Measurements from ENCODE around the gene BAIAP3.

BAIAP3 gene

DNA sequence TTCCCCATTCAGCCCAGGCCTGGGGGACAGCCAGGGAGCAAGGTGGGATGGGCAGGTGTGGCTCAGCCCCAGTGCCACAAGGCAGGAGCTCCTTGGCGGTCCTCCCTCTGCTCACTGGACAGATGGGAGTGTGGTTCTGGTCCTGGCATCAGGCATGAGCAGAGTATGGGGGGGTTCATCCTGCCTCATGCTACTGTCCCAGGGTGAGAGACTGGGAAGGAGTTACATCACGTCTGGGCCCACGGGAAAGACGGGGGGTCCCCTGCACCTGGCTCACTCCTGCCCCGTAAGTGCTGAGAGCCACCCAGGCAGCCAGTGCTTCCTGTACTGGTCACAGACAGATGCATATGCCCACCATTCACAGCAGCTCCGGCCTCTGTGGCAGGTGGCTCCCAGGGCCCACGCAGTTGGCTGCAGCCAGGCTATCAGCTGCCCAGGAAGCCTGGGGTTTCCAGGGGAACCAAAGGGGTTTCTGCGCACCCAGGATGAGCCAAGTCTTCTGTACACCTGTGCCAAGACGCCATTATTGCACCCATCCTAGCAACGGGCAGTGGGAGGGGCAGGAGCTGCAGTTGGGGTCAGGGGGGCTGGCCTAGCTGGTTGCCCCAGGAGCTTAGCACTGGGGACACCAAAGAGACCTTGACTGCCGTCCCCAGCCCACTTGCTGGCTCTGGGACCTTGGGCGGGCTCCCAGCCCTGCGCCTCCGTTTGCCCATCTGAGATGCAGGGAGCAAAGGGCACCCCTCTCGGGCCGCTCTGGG lies 1.9 kb downstream of the BAIAP3 start:
- DNase-seq, result no peak

DNA sequence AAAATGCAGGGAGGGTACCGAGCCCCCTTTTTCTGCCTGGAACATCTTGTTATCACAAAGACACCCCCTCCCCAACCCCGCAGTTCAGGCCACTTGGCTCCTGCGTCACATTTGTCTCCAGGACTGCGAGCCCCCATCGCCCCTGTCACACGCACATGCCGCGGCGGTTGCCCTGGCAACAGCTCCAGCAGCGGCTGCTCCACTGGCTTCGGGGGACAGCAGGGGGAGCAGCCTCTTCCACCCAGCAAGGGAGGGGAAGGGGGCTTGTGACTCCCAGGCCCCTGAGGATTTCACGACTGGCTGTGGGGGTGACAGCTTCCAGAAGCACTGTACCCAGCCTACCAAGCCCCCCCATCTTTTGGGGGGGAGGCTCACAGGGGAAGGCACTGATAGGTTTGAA lies 2.6 kb downstream of the BAIAP3 start:
- no peak for DNase-seq

DNA sequence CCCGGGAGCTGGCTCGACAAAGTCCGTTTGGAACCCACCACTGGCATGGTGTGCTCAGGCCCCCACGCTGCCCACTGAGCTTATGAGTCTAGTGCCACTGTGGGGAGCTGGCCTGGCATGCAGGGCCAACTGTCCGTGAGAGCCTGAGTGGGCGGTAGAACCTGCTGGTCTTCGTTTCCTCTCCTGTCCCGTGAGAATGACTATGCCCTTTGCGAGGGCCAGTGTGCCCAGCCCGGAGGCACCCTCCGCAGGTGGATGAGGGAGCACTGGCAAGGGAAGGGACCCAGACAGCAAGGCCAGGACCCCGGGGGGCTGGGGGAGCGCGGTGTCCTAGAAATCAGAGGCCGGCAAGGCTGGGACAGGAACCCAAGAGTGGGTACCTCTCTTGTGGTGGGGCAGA lies 3.2 kb downstream of the BAIAP3 start:
- DNase-seq, result no peak

DNA sequence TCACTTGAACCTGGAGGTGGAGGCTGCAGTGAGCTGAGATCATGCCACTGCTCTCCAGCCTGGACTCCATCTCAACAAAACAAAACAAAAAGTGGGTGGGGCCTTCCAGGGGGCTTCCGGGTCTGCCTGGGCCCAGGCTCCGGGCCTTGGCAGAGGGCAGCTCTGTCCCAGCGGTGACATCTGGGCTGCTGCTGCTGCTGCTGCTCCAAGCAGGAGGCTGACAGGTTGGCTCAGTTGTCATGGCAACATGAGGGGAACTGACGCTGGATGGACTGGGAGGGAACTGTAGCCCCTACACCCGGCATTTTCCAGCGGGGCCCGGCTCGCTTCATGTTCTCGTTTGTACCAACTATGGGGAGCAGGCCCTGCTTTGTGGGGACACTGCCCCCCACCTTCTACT lies 4.0 kb downstream of the BAIAP3 start:
- no peak for DNase-seq

DNA sequence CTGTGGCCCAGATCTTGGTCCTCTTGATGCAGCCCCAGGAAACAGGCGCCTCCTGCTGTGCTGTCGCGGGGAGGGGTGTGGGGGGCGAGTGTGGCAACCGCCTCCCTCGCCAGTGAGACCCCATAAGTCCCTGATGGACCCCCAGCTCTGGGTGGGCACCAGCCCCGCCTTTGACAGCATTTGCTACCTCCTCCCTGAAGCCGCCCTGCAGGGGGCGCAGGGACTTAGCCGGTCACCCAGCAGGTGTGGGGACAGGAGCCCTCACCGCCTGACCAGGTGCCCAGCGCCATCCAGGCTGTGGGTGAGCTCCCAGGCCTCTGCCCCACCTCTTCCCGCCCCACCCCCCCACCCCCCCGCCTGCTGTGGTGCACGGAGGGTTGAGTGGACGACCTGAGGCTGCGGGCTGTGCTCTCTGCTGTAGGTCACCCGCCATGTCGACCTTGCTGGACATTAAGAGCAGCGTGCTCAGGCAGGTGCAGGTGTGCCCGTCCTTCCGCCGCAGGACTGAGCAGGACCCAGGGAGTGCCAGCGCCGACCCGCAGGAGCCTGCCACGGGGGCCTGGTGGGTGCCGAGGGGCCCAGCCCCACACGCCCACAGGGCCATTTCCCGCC lies 4.8 kb downstream of the BAIAP3 start:
- DNase-seq, result no peak

DNA sequence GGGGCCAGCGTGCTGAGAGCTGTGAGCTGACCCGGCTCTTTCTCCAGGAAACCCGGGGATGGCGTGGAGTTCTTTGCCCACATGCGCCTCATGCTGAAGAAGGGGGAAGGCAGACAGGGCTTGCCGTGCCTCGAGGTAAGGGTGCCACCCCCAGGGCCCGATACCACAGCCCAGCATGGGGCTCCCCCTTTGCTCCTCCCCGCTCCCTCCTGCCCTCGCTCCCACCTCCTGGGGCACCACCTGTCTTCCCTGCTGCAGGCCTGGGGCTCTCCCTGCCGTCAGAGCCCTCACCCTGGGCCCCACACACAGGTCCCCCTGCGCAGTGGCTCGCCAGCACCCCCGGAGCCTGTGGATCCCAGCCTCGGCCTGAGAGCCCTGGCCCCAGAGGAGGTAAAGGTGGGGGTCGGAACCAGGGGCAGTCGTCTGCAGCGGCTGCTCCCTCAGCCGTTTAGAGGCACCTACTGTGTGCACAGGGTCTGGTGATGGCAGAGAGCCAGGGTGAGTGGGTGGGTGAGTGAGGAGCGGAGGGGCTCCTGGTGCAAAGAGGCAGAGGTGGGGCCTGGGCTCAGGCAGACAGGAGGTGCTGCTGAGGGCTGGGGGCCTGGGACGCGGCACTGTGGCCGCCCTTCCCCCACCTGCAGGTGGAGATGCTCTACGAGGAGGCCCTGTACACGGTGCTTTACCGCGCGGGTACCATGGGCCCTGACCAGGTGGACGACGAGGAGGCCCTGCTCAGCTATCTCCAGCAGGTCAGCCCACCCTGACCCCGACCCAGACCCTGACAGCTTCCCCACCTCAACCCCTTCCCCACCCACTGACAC lies 5.6 kb downstream of the BAIAP3 start:
- DNase-seq, result no peak

DNA sequence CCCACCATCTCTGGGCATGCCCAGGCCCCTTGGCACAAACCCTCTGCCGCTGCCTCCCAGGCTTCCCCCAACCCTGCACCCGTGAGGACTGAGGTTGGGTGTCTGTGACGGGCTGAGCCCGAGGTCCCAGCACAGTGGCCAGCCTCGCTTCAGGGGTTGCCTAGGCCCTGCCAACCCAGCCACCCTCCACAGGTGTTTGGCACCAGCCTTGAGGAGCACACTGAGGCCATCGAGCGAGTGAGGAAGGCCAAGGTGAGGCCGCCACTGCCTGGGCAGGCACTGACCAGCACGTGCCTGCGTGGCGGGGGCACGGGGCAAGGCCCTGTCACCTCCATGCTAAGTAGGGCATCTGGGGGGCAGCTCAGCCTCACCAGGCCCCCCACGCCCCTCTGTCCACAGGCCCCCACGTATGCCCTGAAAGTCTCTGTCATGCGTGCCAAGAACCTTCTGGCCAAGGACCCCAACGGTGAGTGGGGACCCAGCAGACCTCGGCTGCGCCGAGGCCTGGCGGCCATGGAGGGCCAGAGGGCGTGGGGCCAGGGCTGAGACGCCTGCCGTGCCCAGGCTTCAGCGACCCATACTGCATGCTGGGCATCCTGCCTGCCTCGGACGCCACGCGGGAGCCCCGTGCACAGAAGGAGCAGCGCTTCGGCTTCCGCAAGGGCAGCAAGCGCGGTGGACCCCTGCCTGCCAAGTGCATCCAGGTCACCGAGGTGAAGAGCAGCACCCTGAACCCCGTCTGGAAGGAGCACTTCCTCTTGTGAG lies 7.5 kb downstream of the BAIAP3 start:
- DNase-seq, result no peak

DNA sequence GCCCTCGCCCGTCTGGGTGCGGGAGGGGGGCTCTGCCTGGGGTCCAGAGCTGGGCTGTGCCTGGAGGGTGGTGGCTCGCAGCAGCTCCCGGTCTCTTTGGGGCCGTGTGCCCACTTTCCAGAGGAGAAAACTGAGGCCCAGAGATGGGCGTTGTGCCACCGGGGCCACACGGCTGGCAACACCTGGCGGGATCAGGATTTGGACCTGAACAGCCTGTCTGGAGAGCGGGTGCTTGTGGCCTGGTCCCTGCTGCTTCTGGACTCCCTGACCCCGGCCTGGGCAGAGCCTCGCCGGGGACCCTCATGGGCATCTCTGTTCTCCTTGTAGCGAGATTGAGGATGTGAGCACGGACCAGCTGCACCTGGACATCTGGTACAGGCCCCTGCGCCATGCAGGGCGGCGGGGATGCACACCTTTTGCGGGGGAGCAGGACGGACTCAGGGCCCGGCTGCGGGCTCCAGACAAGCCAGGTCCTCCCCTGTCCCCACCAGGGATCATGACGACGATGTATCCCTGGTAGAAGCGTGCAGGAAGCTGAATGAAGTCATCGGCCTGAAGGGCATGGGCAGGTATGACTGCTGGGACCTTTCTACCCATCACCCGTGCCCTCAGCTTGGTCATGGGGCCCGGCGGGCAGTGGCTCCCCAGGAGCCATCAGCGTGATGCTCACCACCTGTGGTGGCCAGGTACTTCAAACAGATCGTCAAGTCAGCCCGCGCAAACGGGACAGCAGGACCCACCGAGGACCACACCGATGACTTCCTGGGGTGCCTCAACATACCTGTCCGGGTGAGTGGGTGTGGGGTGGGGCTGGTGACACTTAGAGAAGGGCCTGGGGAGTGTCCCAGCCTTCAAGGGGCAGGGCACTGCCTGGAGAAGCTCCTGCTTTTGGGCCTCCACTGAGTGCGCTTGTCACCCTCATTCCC lies 8.3 kb downstream of the BAIAP3 start:
- no peak for DNase-seq

DNA sequence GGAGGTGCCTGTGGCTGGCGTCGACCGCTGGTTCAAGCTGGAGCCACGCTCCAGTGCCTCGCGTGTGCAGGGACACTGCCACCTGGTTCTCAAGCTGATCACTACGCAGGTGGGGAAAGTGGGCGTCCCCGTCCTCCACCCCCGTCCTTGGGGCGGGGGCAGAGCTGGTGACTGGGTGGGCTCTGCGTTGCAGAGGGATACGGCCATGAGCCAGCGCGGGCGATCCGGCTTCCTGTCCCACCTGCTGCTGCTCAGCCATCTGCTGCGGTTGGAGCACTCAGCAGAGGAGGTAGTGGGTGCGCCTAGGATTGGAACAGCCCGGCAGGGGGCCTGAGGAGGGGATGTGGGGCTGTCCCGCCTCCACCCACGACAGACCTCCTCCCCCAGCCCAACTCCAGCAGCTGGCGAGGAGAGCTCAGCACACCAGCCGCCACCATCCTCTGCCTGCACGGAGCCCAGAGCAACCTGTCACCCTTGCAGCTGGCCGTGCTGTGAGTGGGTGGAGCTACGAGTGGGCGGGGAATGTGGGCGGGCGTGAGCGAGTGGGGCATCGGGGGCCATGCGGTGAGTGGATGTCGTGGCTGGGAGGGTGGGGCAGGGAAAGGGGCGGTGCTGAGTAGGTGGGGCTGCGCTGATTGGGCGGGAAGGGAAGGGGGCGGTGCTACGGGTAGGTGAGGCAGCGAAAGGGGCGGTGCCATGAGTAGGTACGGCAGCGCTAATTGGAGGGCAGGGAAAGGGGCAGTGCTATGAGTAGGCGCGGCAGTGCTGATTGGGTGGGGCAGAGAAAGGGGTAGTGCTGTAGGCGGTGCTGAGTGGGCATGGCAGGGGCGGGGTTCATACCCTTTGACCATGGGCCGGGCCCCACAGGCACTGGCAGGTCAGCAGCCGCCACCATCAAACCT lies 9.3 kb downstream of the BAIAP3 start:
- peak; percentile 76 for DNase-seq

DNA sequence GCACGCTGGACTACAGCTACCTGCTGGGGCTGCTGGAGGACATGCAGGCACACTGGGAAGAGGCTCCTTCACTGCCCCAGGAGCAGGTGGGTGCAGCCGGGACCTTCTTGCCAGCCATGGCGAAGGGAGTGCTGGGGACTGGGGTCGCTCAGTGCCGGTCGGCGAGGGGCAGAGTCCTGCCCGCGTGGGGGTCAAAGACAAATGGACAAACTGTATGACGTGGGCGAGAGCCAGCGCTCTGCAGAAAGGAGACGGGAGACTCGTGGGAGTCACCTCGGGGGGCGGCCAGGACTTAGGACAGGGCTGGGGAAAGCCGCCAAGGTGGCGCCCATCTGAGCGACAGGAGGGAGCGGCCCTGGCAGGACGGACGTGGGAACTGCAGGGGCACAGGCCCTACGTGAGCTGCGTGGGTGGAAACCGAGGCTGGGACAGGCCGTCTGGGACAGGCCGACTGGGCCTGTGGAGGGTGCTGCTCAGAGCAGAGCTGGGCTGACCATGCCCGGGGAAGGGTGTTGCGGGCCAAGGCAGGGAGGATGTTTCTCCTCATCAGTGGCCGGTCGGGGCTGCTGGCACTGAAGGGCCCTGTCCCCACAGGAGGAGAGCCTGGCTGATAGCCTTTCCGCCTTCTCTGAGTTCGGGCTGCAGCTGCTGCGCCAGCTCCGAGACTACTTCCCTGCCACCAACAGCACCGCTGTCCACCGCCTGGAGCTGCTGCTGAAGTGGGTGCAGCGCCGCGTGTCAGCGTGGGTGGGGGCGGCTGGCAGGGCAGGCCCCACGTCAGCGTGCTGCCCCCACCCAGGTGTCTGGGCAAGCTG lies 10.2 kb downstream of the BAIAP3 start:
- no peak for DNase-seq

DNA sequence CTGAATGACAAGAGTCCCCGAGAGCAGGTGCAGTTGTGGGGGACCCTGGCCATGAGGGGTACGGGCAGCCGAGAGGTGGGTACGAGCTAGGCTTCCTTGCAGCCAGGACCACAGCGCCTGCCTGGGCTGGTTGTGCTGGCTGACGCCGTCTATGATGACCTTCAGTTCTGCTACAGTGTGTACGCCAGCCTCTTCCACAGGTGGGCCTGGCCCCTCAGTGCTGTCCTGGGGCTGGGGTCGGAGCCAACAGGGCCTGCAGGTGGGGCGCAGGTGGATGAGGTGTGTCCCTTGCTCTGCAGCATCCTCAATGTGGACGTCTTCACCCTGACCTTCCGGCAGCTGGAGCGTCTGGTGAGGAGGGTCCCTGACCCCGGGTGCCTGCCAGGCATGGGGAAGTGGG lies 11.1 kb downstream of the BAIAP3 start:
- no peak for DNase-seq

DNA sequence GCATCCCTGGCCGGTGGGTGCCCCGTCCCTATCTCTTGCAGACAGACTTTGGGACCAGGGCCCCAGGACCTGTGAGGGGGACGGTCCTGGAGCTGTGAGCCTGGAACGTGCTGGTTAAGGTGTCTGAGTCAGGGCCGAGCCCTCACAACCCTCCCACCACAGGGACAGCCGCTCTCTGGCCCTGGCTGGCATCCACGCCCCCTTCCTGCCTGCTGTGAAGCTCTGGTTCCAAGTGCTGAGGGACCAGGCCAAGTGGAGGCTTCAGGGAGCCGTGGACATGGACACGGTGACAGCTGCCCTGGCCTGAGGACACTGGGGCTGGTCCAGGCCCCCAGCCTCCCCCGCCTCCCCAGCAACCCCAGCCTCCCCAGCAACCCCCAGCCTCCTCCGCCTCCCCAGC lies 11.6 kb downstream of the BAIAP3 start:
- no peak for DNase-seq

DNA sequence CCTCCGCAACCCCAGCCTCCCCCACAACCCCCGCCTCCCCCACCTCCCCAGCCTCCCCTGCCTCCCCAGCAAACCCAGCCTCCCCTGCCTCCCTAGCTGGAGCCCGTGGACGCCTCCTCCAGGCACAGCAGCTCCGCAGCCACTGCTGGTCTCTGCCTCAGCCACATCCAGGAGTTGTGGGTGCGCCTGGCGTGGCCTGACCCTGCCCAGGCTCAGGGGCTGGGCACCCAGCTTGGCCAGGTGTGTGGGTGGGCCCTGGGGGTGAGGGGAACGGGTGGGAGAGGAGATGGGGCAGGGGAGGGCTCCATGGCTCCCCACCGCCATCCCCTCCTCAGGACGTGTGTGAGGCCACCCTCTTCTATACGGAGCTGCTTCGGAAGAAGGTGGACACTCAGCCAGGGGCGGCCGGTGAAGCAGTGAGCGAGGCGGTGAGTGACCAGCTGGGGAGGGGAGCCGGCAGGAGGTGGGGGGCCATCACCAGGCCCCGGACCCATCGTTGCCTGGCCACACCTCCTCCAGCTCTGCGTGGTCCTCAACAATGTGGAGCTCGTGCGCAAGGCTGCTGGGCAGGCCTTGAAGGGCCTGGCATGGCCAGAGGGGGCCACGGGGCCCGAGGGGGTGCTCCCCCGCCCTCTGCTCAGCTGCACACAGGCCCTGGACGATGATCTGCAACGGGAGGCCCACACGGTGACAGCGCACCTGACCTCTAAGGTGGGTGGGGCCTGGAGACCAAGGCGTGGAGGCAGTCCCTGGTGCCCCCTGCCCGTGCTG lies 12.4 kb downstream of the BAIAP3 start:
- DNase-seq, result no peak

DNA sequence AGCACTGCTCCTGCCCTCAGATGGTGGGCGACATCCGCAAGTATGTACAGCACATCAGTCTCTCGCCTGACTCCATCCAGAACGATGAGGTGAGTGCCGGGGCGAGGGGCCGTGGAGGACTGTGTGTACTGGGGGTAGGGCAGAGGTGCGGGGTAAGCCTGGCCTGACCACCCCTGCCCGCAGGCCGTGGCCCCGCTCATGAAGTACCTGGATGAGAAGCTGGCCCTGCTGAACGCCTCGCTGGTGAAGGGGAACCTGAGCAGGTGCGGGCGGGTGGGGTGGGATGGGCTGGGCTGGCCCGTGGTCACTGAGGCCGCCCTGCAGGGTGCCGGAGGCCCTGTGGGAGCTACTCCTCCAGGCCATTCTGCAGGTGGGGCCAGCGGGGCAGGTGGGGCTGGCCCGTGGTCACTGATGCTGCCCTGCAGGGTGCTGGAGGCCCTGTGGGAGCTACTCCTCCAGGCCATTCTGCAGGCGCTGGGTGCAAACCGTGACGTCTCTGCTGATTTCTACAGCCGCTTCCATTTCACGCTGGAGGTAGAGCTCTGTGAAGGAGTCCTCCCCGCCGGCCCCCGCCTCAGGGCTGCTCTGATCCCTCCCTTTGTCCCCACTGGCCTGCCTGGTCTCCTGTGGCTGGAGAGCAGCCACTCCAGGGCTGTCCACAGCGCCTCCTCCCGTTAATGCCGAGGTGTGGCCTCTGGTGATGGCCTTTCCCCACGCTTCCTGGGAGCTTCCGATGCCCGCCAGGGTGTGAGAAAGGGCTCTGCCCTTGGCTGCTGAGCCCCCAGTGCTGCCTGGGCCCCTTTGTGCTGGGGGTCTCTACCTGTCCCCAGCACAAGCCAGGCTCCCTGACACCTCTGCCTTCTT lies 13.2 kb downstream of the BAIAP3 start:
- no peak for DNase-seq

DNA sequence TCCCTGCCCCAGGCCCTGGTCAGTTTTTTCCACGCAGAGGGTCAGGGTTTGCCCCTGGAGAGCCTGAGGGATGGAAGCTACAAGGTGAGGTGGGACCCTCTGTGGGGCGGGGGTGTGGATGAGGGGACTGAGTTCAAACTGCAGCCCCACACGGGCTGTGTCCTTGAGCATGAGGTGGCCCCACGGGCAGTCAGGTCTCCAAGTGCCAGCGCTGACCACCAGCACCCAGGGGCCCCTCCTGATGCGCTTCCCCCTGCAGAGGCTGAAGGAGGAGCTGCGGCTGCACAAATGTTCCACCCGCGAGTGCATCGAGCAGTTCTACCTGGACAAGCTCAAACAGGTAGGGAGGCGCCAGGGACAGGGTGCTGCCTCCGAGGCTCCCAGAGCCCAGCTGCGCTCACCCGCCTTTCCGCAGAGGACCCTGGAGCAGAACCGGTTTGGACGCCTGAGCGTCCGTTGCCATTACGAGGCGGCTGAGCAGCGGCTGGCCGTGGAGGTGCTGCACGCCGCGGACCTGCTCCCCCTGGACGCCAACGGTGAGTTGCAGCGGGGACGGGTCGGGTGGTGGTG lies 13.9 kb downstream of the BAIAP3 start:
- no peak for DNase-seq

DNA sequence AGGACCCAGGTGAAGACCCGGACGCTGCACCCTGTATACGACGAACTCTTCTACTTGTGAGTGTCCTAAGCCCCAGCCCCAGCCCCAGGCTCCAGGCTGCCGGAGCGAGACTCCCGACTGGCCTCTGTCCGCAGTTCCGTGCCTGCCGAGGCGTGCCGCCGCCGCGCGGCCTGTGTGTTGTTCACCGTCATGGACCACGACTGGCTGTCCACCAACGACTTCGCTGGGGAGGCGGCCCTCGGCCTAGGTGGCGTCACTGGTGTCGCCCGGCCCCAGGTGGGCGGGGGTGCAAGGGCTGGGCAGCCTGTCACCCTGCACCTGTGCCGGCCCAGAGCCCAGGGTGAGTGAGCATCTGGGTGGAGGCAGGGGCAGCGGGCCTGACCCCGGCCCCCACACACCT lies 14.5 kb downstream of the BAIAP3 start:
- no peak for DNase-seq

DNA sequence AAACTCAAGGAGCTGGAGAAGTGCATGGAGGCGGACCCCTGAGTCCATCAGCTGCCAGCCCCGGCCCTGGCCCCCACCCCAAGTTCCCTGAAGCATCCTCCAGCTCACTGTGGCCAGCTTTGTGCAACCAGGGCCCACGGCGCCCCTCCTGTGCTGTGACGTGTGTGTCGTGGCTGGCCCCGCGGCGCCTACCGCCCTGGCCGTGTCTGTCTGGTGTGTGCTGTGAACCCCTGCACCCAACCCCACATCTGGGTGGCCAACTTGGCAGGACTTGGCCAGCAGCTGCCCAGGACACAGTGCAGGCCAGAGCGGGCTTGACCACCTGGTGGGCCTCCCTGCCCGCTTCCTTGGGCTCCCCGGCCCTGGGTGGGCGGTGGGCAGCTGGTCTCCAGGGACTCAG lies 15.0 kb downstream of the BAIAP3 start:
- DNase-seq, result no peak

DNA sequence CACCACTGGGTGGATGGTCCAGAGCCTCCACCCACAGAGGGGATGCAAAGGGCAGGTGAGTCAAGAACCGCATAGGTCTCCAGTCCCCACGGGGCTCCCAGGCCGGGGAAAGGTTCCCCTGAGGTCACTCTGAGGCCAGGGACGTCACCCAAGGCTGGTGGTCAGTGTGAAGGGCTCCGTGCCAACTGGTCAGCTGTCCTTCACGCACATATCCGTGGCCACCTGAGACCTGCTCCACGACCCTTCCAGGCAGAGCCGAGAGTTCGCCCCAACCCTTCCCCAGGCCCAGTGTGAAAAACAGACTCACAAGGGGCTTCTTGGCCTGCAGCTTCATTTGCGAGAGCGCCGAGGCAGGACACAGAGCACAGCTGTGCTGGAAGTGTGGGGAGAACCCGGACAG lies 15.5 kb downstream of the BAIAP3 start:
- DNase-seq, result no peak

Data from fibroblast of skin of right biceps (primary cell).